ENCODE measurements around the gene VPS9D1.

VPS9D1 gene

GRCh38 chr16:89732142-89732917, 11.6 kb upstream of the VPS9D1 start:
- DNase-seq (ENCODE audit: low read depth in 3 of 3) = no peak

- no peak for DNase-seq (ENCODE audit: low read depth in 3 of 3)
Measured at GRCh38 chr16:89730610-89731234, 10.0 kb upstream of the VPS9D1 start.

- no peak for DNase-seq (ENCODE audit: low read depth in 3 of 3)
Measured at GRCh38 chr16:89729863-89730593, 9.3 kb upstream of the VPS9D1 start.

GRCh38 chr16:89729293-89729692, 8.6 kb upstream of the VPS9D1 start:
- no peak for DNase-seq (ENCODE audit: low read depth in 3 of 3)

GRCh38 chr16:89727406-89728120, 6.9 kb upstream of the VPS9D1 start:
- DNase-seq (ENCODE audit: low read depth in 3 of 3) = no peak

- DNase-seq (ENCODE audit: low read depth in 3 of 3) = peak in 2 of 3 donors; percentile 52 to 57
Measured at GRCh38 chr16:89723279-89724250, 2.9 kb upstream of the VPS9D1 start.

- peak in 2 of 3 donors; percentile 46 to 59 for DNase-seq (ENCODE audit: low read depth in 3 of 3)
Measured at GRCh38 chr16:89722392-89723278, 1.9 kb upstream of the VPS9D1 start.

GRCh38 chr16:89721546-89722391, 1.1 kb upstream of the VPS9D1 start:
- peak; percentile 66 to 67 (median 67) for DNase-seq (ENCODE audit: low read depth in 3 of 3)

- DNase-seq (ENCODE audit: low read depth in 3 of 3) = no peak
Measured at GRCh38 chr16:89720551-89720812, 216 bp downstream of the VPS9D1 start.

- DNase-seq (ENCODE audit: low read depth in 3 of 3) = no peak
Measured at GRCh38 chr16:89717688-89718505, 2.8 kb downstream of the VPS9D1 start.

GRCh38 chr16:89716916-89717687, 3.6 kb downstream of the VPS9D1 start:
- no peak for DNase-seq (ENCODE audit: low read depth in 3 of 3)

GRCh38 chr16:89716493-89716892, 4.2 kb downstream of the VPS9D1 start:
- DNase-seq (ENCODE audit: low read depth in 3 of 3) = no peak

- DNase-seq (ENCODE audit: low read depth in 3 of 3) = no peak
Measured at GRCh38 chr16:89712274-89712781, 8.4 kb downstream of the VPS9D1 start.

- DNase-seq (ENCODE audit: low read depth in 3 of 3) = peak; percentile 45 to 78 (median 72)
Measured at GRCh38 chr16:89711601-89712273, 9.0 kb downstream of the VPS9D1 start.

GRCh38 chr16:89710709-89711564, 9.8 kb downstream of the VPS9D1 start:
- DNase-seq (ENCODE audit: low read depth in 3 of 3) = no peak

Measured in stimulated activated CD4-positive, alpha-beta T cell treated with anti-CD3 and anti-CD28 coated beads, TNF-alpha, amount 100 ng/mL, for 48 hours (primary cell).